HCT116 (cell line): ENCODE measurements around the gene UBE2V1. TPM values are rescaled to one million over a fixed set of nuclear protein-coding genes. Genes with fewer than 3 reads are reported as not detected.

Source experiments
- ATAC-seq: fragments of 200-7000 bp; cut with Tn5 transposase; 2 replicates; pipeline ENCODE4 v1.9.1; 2020; ENCODE audit warnings: mild to moderate bottlenecking, moderate library complexity
- BruUV-seq: library from RNA; stranded (reverse); fragments of 400-500 nt; replicated peaks from 2 replicates; lab custom pipeline; 2021; lab: Mats Ljungman, UMichigan
- CTCF ChIA-PET: fragments of 300-600 bp; sonication (Branson Sonifier 250); formaldehyde crosslinking; loops from one replicate; lab custom pipeline; 2021; ENCODE audit warnings: antibody characterized with exemption; lab: Charles Lee
- POLR2A ChIA-PET: fragments of 300-600, 350-600 bp; sonication (Branson Sonifier 250); formaldehyde crosslinking; loops from one replicate; lab custom pipeline; 2021; ENCODE audit warnings: antibody characterized with exemption; lab: Charles Lee
- RAD21 ChIA-PET, 2 experiments: fragments of 300-600 bp; sonication (Branson Sonifier 250); formaldehyde crosslinking; loops; one replicate each; lab custom pipeline; 2023; ENCODE audit warnings: low total read pairs in 2 of 2; ENCODE audit not compliant: uncharacterized antibody in 2 of 2, unreplicated experiment in 2 of 2, low non-redundant PET in 1 of 2; lab: Charles Lee
- DNase-seq: peaks from one replicate; pipeline ENCODE4 v3.0.0-alpha.2; 2010; ENCODE audit warnings: low read depth, low spot score
- H2AFZ ChIP-seq: fragments of 200-600 bp; shearing (Covaris generic), sonication (generic); 2 replicates; pipeline ENCODE4 v1.6.1; 2017; ENCODE audit warnings: low read depth, mixed run types, mixed read lengths, antibody characterized with exemption, low read length; ENCODE audit not compliant: poor library complexity, severe bottlenecking
- H3K27ac ChIP-seq: 2 replicates; pipeline ENCODE4 v1.5.1; 2012; ENCODE audit warnings: low read depth, low read length
- H3K27me3 ChIP-seq: fragments of 200-600 bp; sonication (generic); 2 replicates; pipeline ENCODE4 v1.6.1; 2016; ENCODE audit warnings: mixed run types, low read length, mixed read lengths; ENCODE audit not compliant: insufficient read depth
- H3K36me3 ChIP-seq, 2 experiments: fragments of 200-500 bp in 1 of 2; fragments of 200-600 bp in 1 of 2; sonication (Bioruptor generic) in 1 of 2; sonication (generic) in 1 of 2; 2 replicates each; pipeline versions ENCODE4 v1.5.1 to v1.6.1; 2014 to 2016; ENCODE audit warnings: low read length in 2 of 2, inconsistent platforms in 1 of 2, mixed read lengths in 1 of 2, mixed run types in 1 of 2; ENCODE audit not compliant: insufficient read depth in 2 of 2, control insufficient read depth in 1 of 2
- H3K4me1 ChIP-seq, 2 experiments: fragments of 200-600 bp in 1 of 2; sonication (generic) in 1 of 2; 2 replicates each; pipeline versions ENCODE4 v1.5.1 to v1.6.1; 2012 to 2017; ENCODE audit warnings: low read length in 2 of 2, inconsistent platforms in 1 of 2, mild to moderate bottlenecking in 1 of 2, mixed read lengths in 1 of 2, mixed run types in 1 of 2, moderate library complexity in 1 of 2; ENCODE audit not compliant: insufficient read depth in 2 of 2, control insufficient read depth in 1 of 2
- H3K4me2 ChIP-seq: fragments of 200-600 bp; sonication (generic); 2 replicates; pipeline ENCODE4 v1.6.1; 2017; ENCODE audit warnings: mixed run types, low read length, mixed read lengths
- H3K4me3 ChIP-seq, 2 experiments: fragments of 200-600 bp in 1 of 2; sonication (generic) in 1 of 2; replicated peaks in 1 of 2; 2 replicates each; pipeline ENCODE4 v1.5.1; 2011 to 2016; ENCODE audit warnings: low read length in 2 of 2, control low read depth in 1 of 2, low read depth in 1 of 2, mild to moderate bottlenecking in 1 of 2, mixed read lengths in 1 of 2, mixed run types in 1 of 2
- H3K79me2 ChIP-seq: fragments of 200-600 bp; sonication (generic); 2 replicates; pipeline ENCODE4 v1.6.1; 2017; ENCODE audit warnings: mild to moderate bottlenecking, mixed run types, low read length, moderate library complexity, mixed read lengths; ENCODE audit not compliant: insufficient read depth
- H3K9ac ChIP-seq: fragments of 200-600 bp; sonication (generic); 2 replicates; pipeline ENCODE4 v1.6.1; 2016; ENCODE audit warnings: low read length, mixed read lengths
- H3K9me2 ChIP-seq: fragments of 200-600 bp; sonication (generic), shearing (Covaris generic); 2 replicates; pipeline ENCODE4 v1.6.1; 2017; ENCODE audit warnings: mixed run types, mild to moderate bottlenecking, moderate library complexity; ENCODE audit not compliant: insufficient read depth
- H3K9me3 ChIP-seq, 2 experiments: fragments of 200-500 bp in 1 of 2; fragments of 200-600 bp in 1 of 2; sonication (Bioruptor generic) in 1 of 2; sonication (generic) in 1 of 2; 2 replicates each; pipeline ENCODE4 v1.6.1; 2014 to 2017; ENCODE audit warnings: low read length in 2 of 2, mixed read lengths in 2 of 2, inconsistent platforms in 1 of 2, low read depth in 1 of 2, mild to moderate bottlenecking in 1 of 2, mixed run types in 1 of 2, moderate library complexity in 1 of 2; ENCODE audit not compliant: control insufficient read depth in 1 of 2, insufficient read depth in 1 of 2
- H4K20me1 ChIP-seq: fragments of 200-600 bp; sonication (generic), shearing (Covaris generic); 2 replicates; pipeline ENCODE4 v1.6.1; 2017; ENCODE audit warnings: mixed run types, mild to moderate bottlenecking, moderate library complexity; ENCODE audit not compliant: insufficient read depth
- ATF3 ChIP-seq: IDR thresholded peaks from 2 replicates; pipeline ENCODE4 v1.6.1; 2012
- CEBPB ChIP-seq: IDR thresholded peaks from 2 replicates; pipeline ENCODE4 v1.6.1; 2012; ENCODE audit warnings: low read depth
- EGR1 ChIP-seq: IDR thresholded peaks from 2 replicates; pipeline ENCODE4 v1.6.1; 2012; ENCODE audit warnings: low read depth
- EZH2 ChIP-seq: fragments of 200-600 bp; sonication (generic); IDR thresholded peaks from 2 replicates; pipeline ENCODE4 v1.6.1; 2017; ENCODE audit warnings: antibody characterized with exemption, mixed run types
- EZH2phosphoT487 ChIP-seq: fragments of 200-600 bp; IDR thresholded peaks from 2 replicates; pipeline ENCODE4 v1.6.1; 2018; ENCODE audit warnings: antibody characterized with exemption, borderline replicate concordance
- FOSL1 ChIP-seq: IDR thresholded peaks from 2 replicates; pipeline ENCODE4 v1.6.1; 2012; ENCODE audit warnings: low read depth
- MAX ChIP-seq: IDR thresholded peaks from 2 replicates; pipeline ENCODE4 v1.6.1; 2012
- POLR2AphosphoS5 ChIP-seq: IDR thresholded peaks from 2 replicates; pipeline ENCODE4 v1.6.1; 2011; ENCODE audit warnings: mild to moderate bottlenecking, low read depth, low read length, moderate library complexity
- REST ChIP-seq: IDR thresholded peaks from 2 replicates; pipeline ENCODE4 v1.6.1; 2012; ENCODE audit warnings: low read depth
- SRF ChIP-seq: IDR thresholded peaks from 2 replicates; pipeline ENCODE4 v1.6.1; 2012; ENCODE audit warnings: low read depth
- ZFX ChIP-seq: fragments of 450-650 bp; IDR thresholded peaks from 2 replicates; pipeline ENCODE4 v1.6.1; 2017
- ZNF274 ChIP-seq: fragments of 200-500 bp; sonication (Bioruptor generic); IDR thresholded peaks from 2 replicates; pipeline ENCODE4 v1.6.1; 2014; ENCODE audit warnings: mild to moderate bottlenecking, low read depth, low read length, inconsistent platforms
- intact Hi-C: fragments of 100-400 bp; cut with micrococcal nuclease; formaldehyde crosslinking; loops from 2 replicates; pipeline ENCODE4 v1.10.0; 2022
- total RNA-seq: library from RNA; stranded (reverse); gene quantifications from one replicate; pipeline ENCODE4 v1.2.1, GENCODE V29; 2021; ENCODE audit not compliant: unreplicated experiment

The UBE2V1 gene
- total RNA-seq, 1 experiment from 2014 or later = 114 TPM

GRCh38 chr20:50124496-50124895 lies 11.5 kb upstream of the UBE2V1 start (continued):
- TF ChIP-seq ATF3 = no peak
- TF ChIP-seq SRF = no peak
- TF ChIP-seq CEBPB = no peak

GRCh38 chr20:50123418-50123817 lies 10.5 kb upstream of the UBE2V1 start:
- POLR2A ChIA-PET = no interaction called here
- no peak overlapping the region for H3K4me3 ChIP-seq
- no peaks in the 10 kb centered on the region for H3K27me3 ChIP-seq
- H3K36me3 ChIP-seq = peaks cover 18 to 26% of the 10 kb centered on the region in 2 experiments; a peak in 3 of 4 replicates
- H3K79me2 ChIP-seq = 0 out of 2 replicates have a peak, but pooled peaks cover 2% of the 10 kb centered on the region
- intact Hi-C loops = loop anchor here (5.0 kb wide), 1 partner anchor 339 kb away; no protein-coding TSS in a partner anchor
- H3K9me2 ChIP-seq = no peaks in the 10 kb centered on the region
- no peaks in the 10 kb centered on the region for H3K9me3 ChIP-seq
- no peak for TF ChIP-seq POLR2AphosphoS5
- no peak for TF ChIP-seq ATF3
- TF ChIP-seq EZH2phosphoT487 = no peak
- no peak for TF ChIP-seq EZH2
- TF ChIP-seq EGR1 = no peak
- no peak for TF ChIP-seq FOSL1
- TF ChIP-seq ZFX = no peak; the same call in 1 of the 2 replicates
- no peak for TF ChIP-seq MAX
- no peak for TF ChIP-seq REST
- TF ChIP-seq SRF = no peak
- no peak for TF ChIP-seq ZNF274
- H3K27ac ChIP-seq = no peak overlapping the region
- H2AFZ ChIP-seq = no peak overlapping the region
- H3K9ac ChIP-seq = no peak overlapping the region
- BruUV-seq = no TSS peak
- H3K4me2 ChIP-seq = no peak overlapping the region
- H4K20me1 ChIP-seq = no peaks in the 10 kb centered on the region
- RAD21 ChIA-PET = interaction anchor here in 1 of 2 experiments (1.4 kb wide), 1 partner anchor 46 kb away, joined by 3 read pairs; no protein-coding TSS in a partner anchor
- peaks cover 3 to 18% of the 10 kb centered on the region in 2 experiments for H3K4me1 ChIP-seq
- no peak for ATAC-seq
- no peak for DNase-seq
- CTCF ChIA-PET = interaction anchor here (4.4 kb wide), 1 partner anchor 47 kb away, joined by 78 read pairs; no protein-coding TSS in a partner anchor
